ENCODE data around the gene AMBRA1. TPM values are rescaled to one million over a fixed set of nuclear protein-coding genes. Genes with fewer than 3 reads are reported as not detected.

The AMBRA1 gene
- total RNA-seq, 2 donors from 2014 or later = 56.2 to 60.7 TPM

GRCh38 chr11:46404476-46405017 lies 189.3 kb downstream of the AMBRA1 start:
- peaks cover 14 to 16% of the 10 kb centered on the region in 2 donors for H3K36me3 ChIP-seq
- no peaks in the 10 kb centered on the region for H3K27me3 ChIP-seq (replicated peaks; ENCODE audit: insufficient read depth)
- no peaks in the 10 kb centered on the region for H3K9me3 ChIP-seq
- no peaks in the 10 kb centered on the region for H3K4me1 ChIP-seq (replicated peaks)
- TF ChIP-seq CTCF (IDR thresholded peaks at IDR 0.05) (no peak), POLR2A (IDR thresholded peaks at IDR 0.05) (no peak)
- no peak for DNase-seq (ENCODE audit: low spot score)
- 79% methylated on average over 5 of the region's 5 CpGs for WGBS
- H3K27ac ChIP-seq = no peak overlapping the region
- no peak overlapping the region for H3K4me3 ChIP-seq
- intact Hi-C loops (cut with DNase I) = no loop called here

- 81% methylated on average over 6 of the region's 6 CpGs for WGBS
- no peak for DNase-seq (ENCODE audit: low spot score)
- no peaks in the 10 kb centered on the region for H3K9me3 ChIP-seq
- no peak overlapping the region for H3K27ac ChIP-seq
- TF ChIP-seq POLR2A (IDR thresholded peaks at IDR 0.05) (no peak), POLR2AphosphoS5 (IDR thresholded peaks at IDR 0.05) (no peak), CTCF (IDR thresholded peaks at IDR 0.05) (no peak)
- intact Hi-C loops (cut with DNase I) = no loop called here
- no peaks in the 10 kb centered on the region for H3K27me3 ChIP-seq (replicated peaks; ENCODE audit: insufficient read depth)
- no peak overlapping the region for H3K4me3 ChIP-seq
- H3K4me1 ChIP-seq (replicated peaks) = no peaks in the 10 kb centered on the region
- peaks cover 8 to 16% of the 10 kb centered on the region in 2 donors for H3K36me3 ChIP-seq
Measured at GRCh38 chr11:46402957-46403902, 190.6 kb downstream of the AMBRA1 start.

- Histone ChIP-seq H3K9me3 (no peaks in the 10 kb centered on the region), H3K27ac (no peak overlapping the region), H3K4me1 (replicated peaks) (peaks cover 4% of the 10 kb centered on the region), H3K36me3 (peaks cover 0 to 10% of the 10 kb centered on the region in 2 donors), H3K27me3 (replicated peaks; ENCODE audit: insufficient read depth) (no peaks in the 10 kb centered on the region), H3K4me3 (no peak overlapping the region)
- no peak for TF ChIP-seq POLR2AphosphoS5 (IDR thresholded peaks at IDR 0.05)
- no peak for TF ChIP-seq CTCF (IDR thresholded peaks at IDR 0.05)
- DNase-seq (ENCODE audit: low spot score) = no peak
- 95% methylated on average over 18 of the region's 19 CpGs for WGBS
- intact Hi-C loops (cut with DNase I) = no loop called here
Measured at GRCh38 chr11:46397526-46397925, 196.3 kb downstream of the AMBRA1 start.

GRCh38 chr11:46393759-46394158 lies 200.1 kb downstream of the AMBRA1 start:
- Histone ChIP-seq H3K36me3 (peaks cover 0 to 10% of the 10 kb centered on the region in 2 donors), H3K9me3 (no peaks in the 10 kb centered on the region), H3K27ac (no peak overlapping the region), H3K27me3 (replicated peaks; ENCODE audit: insufficient read depth) (peaks cover 4% of the 10 kb centered on the region), H3K4me3 (no peak overlapping the region), H3K4me1 (replicated peaks) (peaks cover 9% of the 10 kb centered on the region)
- no peak for DNase-seq (ENCODE audit: low spot score)
- intact Hi-C loops (cut with DNase I) = loop anchor here (5.0 kb wide), 1 partner anchor 144 kb away; no protein-coding TSS in a partner anchor
- TF ChIP-seq POLR2A (IDR thresholded peaks at IDR 0.05) (no peak), CTCF (IDR thresholded peaks at IDR 0.05) (no peak), POLR2AphosphoS5 (IDR thresholded peaks at IDR 0.05) (no peak)
- 89% methylated on average over 4 of the region's 4 CpGs for WGBS

All from prostate gland (tissue), 2 donors.